Activated T-helper 1 cell treated with anti-CD3 and anti-CD28 coated beads, Interleukin-12 subunit alpha, Interleukin-12 subunit beta, Interleukin-2, Interleukin-4 antibody, amounts not matched to agents 30 ng/mL and 10 ng/mL and 1 ng/mL, durations not matched to agents 14 hours and 24 hours and 36 hours (primary cell): ENCODE measurements around the gene SERPINE2. TPM values are rescaled to one million over a fixed set of nuclear protein-coding genes. Genes with fewer than 3 reads are reported as not detected.
A peak's percentile ranks its signal among the peaks of the same experiment; 100 is the strongest.

Source experiments
- DNase-seq: peaks from one replicate; pipeline ENCODE4 v3.0.0; 2021; ENCODE audit warnings: low spot score
- H3K27ac Mint-ChIP-seq: one replicate; pipeline ENCODE4 v1.8.0; 2021; ENCODE audit warnings: mild to moderate bottlenecking, mixed read lengths
- H3K27me3 Mint-ChIP-seq: one replicate; pipeline ENCODE4 v1.8.0; 2022; ENCODE audit warnings: mild to moderate bottlenecking, moderate library complexity, mixed read lengths; ENCODE audit not compliant: insufficient read depth
- H3K36me3 Mint-ChIP-seq: one replicate; pipeline ENCODE4 v1.8.0; 2021; ENCODE audit warnings: low read depth, mixed read lengths
- H3K4me1 Mint-ChIP-seq: one replicate; pipeline ENCODE4 v1.8.0; 2021; ENCODE audit warnings: low read depth, mixed read lengths
- H3K4me3 Mint-ChIP-seq: one replicate; pipeline ENCODE4 v1.8.0; 2021; ENCODE audit warnings: mild to moderate bottlenecking, moderate library complexity, mixed read lengths
- H3K9me3 Mint-ChIP-seq: one replicate; pipeline ENCODE4 v1.8.0; 2021; ENCODE audit warnings: mixed read lengths
- intact Hi-C: fragments of 100-400 bp; cut with micrococcal nuclease; formaldehyde crosslinking; loops from one replicate; pipeline ENCODE4 v1.15.1; 2024
- total RNA-seq: library from RNA; stranded (reverse); gene quantifications from 2 replicates; pipeline ENCODE4 v1.2.3, GENCODE V29; 2022

Gene SERPINE2
- total RNA-seq, 1 donor from 2014 or later = 28.8 TPM

- no peaks in the 10 kb centered on the region for H3K4me1 Mint-ChIP-seq
- no peak overlapping the region for H3K4me3 Mint-ChIP-seq
- no peaks in the 10 kb centered on the region for H3K36me3 Mint-ChIP-seq
- intact Hi-C loops = no loop called here
- H3K27ac Mint-ChIP-seq = no peak overlapping the region
- H3K27me3 Mint-ChIP-seq = peaks cover 9% of the 10 kb centered on the region
- no peaks in the 10 kb centered on the region for H3K9me3 Mint-ChIP-seq
- DNase-seq = no peak
Measured at GRCh38 chr2:224063298-224063648, 24.2 kb upstream of the SERPINE2 start.

- Mint-ChIP-seq H3K27ac (no peak overlapping the region), H3K9me3 (peaks cover 2% of the 10 kb centered on the region), H3K4me1 (no peaks in the 10 kb centered on the region), H3K36me3 (no peaks in the 10 kb centered on the region), H3K27me3 (peaks cover 6% of the 10 kb centered on the region), H3K4me3 (no peak overlapping the region)
- DNase-seq = no peak
- intact Hi-C loops = loop anchor here (1.0 kb wide), 1 partner anchor 69 kb away; no protein-coding TSS in a partner anchor
Measured at GRCh38 chr2:224062481-224063297, 23.6 kb upstream of the SERPINE2 start.

- Mint-ChIP-seq H3K36me3 (no peaks in the 10 kb centered on the region), H3K9me3 (peaks cover 3% of the 10 kb centered on the region), H3K4me1 (no peaks in the 10 kb centered on the region), H3K4me3 (no peak overlapping the region), H3K27me3 (no peaks in the 10 kb centered on the region), H3K27ac (no peak overlapping the region)
- intact Hi-C loops = no loop called here
- DNase-seq = no peak
Measured at GRCh38 chr2:224060783-224061482, 21.8 kb upstream of the SERPINE2 start.

GRCh38 chr2:224059178-224059577 lies 20.1 kb upstream of the SERPINE2 start:
- DNase-seq = no peak
- H3K9me3 Mint-ChIP-seq = peaks cover 3% of the 10 kb centered on the region

GRCh38 chr2:224058048-224058775 lies 19.1 kb upstream of the SERPINE2 start:
- H3K27me3 Mint-ChIP-seq = peaks cover 3% of the 10 kb centered on the region
- H3K27ac Mint-ChIP-seq = no peak overlapping the region
- no peak overlapping the region for H3K4me3 Mint-ChIP-seq
- no peak for DNase-seq
- H3K9me3 Mint-ChIP-seq = peaks cover 3% of the 10 kb centered on the region
- intact Hi-C loops = no loop called here
- H3K4me1 Mint-ChIP-seq = no peaks in the 10 kb centered on the region
- H3K36me3 Mint-ChIP-seq = no peaks in the 10 kb centered on the region

More at GRCh38 chr2:224059178-224059577, 20.1 kb upstream of the SERPINE2 start:
- Mint-ChIP-seq H3K4me3 (no peak overlapping the region), H3K27ac (no peak overlapping the region), H3K36me3 (no peaks in the 10 kb centered on the region), H3K27me3 (peaks cover 3% of the 10 kb centered on the region), H3K4me1 (no peaks in the 10 kb centered on the region)
- intact Hi-C loops = no loop called here

- Mint-ChIP-seq H3K27ac (no peak overlapping the region), H3K4me1 (no peaks in the 10 kb centered on the region), H3K4me3 (no peak overlapping the region), H3K27me3 (peaks cover 9% of the 10 kb centered on the region), H3K36me3 (no peaks in the 10 kb centered on the region), H3K9me3 (peaks cover 3% of the 10 kb centered on the region)
- intact Hi-C loops = no loop called here
- DNase-seq = no peak
Measured at GRCh38 chr2:224056889-224057288, 17.8 kb upstream of the SERPINE2 start.

- no peak for DNase-seq
- Mint-ChIP-seq H3K36me3 (no peaks in the 10 kb centered on the region), H3K4me1 (no peaks in the 10 kb centered on the region), H3K27me3 (peaks cover 24% of the 10 kb centered on the region), H3K9me3 (peaks cover 3% of the 10 kb centered on the region), H3K27ac (no peak overlapping the region), H3K4me3 (no peak overlapping the region)
- intact Hi-C loops = no loop called here
Measured at GRCh38 chr2:224055101-224055500, 16.0 kb upstream of the SERPINE2 start.

- Mint-ChIP-seq H3K4me3 (no peak overlapping the region), H3K4me1 (no peaks in the 10 kb centered on the region), H3K27me3 (peaks cover 55% of the 10 kb centered on the region), H3K27ac (no peak overlapping the region), H3K36me3 (no peaks in the 10 kb centered on the region), H3K9me3 (no peaks in the 10 kb centered on the region)
- DNase-seq = no peak
- intact Hi-C loops = no loop called here
Measured at GRCh38 chr2:224046752-224047151, 7.7 kb upstream of the SERPINE2 start.

GRCh38 chr2:224042191-224042696 lies 3.2 kb upstream of the SERPINE2 start:
- peaks cover 11% of the 10 kb centered on the region for H3K4me1 Mint-ChIP-seq
- H3K27me3 Mint-ChIP-seq = peaks cover 42% of the 10 kb centered on the region
- intact Hi-C loops = no loop called here
- peaks cover 2% of the 10 kb centered on the region for H3K36me3 Mint-ChIP-seq
- no peak overlapping the region for H3K27ac Mint-ChIP-seq
- H3K9me3 Mint-ChIP-seq = no peaks in the 10 kb centered on the region
- H3K4me3 Mint-ChIP-seq = no peak overlapping the region
- DNase-seq = no peak

GRCh38 chr2:224041554-224041953 lies 2.5 kb upstream of the SERPINE2 start:
- peaks cover 18% of the 10 kb centered on the region for H3K4me1 Mint-ChIP-seq
- H3K36me3 Mint-ChIP-seq = peaks cover 2% of the 10 kb centered on the region
- no peaks in the 10 kb centered on the region for H3K9me3 Mint-ChIP-seq
- no peak for DNase-seq
- no peak overlapping the region for H3K27ac Mint-ChIP-seq
- peaks cover 42% of the 10 kb centered on the region for H3K27me3 Mint-ChIP-seq
- H3K4me3 Mint-ChIP-seq = no peak overlapping the region
- intact Hi-C loops = no loop called here

- no peak overlapping the region for H3K27ac Mint-ChIP-seq
- H3K36me3 Mint-ChIP-seq = peaks cover 2% of the 10 kb centered on the region
- peak overlapping the region; percentile 8 for H3K4me3 Mint-ChIP-seq
- DNase-seq = no peak
- intact Hi-C loops = loop anchor here (1.0 kb wide), 1 partner anchor 70 kb away; no protein-coding TSS in a partner anchor
- peaks cover 42% of the 10 kb centered on the region for H3K27me3 Mint-ChIP-seq
- no peaks in the 10 kb centered on the region for H3K9me3 Mint-ChIP-seq
- H3K4me1 Mint-ChIP-seq = peaks cover 25% of the 10 kb centered on the region
Measured at GRCh38 chr2:224040753-224041152, 1.7 kb upstream of the SERPINE2 start.

GRCh38 chr2:224039770-224040440 lies 819 bp upstream of the SERPINE2 start:
- intact Hi-C loops = loop anchor here (1.0 to 5.0 kb wide), 6 partner anchors 29 to 545 kb away; partner anchors contain the start of genes AP1S3 and CUL3
- no peak overlapping the region for H3K27ac Mint-ChIP-seq
- H3K9me3 Mint-ChIP-seq = no peaks in the 10 kb centered on the region
- H3K36me3 Mint-ChIP-seq = peaks cover 2% of the 10 kb centered on the region
- DNase-seq = no peak
- peak overlapping the region; percentile 72 for H3K4me3 Mint-ChIP-seq
- peaks cover 25% of the 10 kb centered on the region for H3K4me1 Mint-ChIP-seq
- H3K27me3 Mint-ChIP-seq = peaks cover 40% of the 10 kb centered on the region
